Hematopoietic multipotent progenitor cell treated with erythropoietin and hydrocortisone succinate and interleukin-3 and kit ligand, for 8 days (in vitro differentiated cells): Measurements from ENCODE around the gene SHANK1.
"Not testable (repeated sequence)": the region's sequence is repeated elsewhere in the genome, so short reads cannot be mapped to it uniquely, and the experiment has no call there.

Experiments used
- DNase-seq: peaks from one replicate; pipeline ENCODE4 v3.0.0-alpha.2; 2015

Gene SHANK1

GRCh38 chr19:50632151-50632835, 87.3 kb downstream of the SHANK1 start:
- no peak for DNase-seq

GRCh38 chr19:50629801-50630200, 89.8 kb downstream of the SHANK1 start:
- no peak for DNase-seq

DNA sequence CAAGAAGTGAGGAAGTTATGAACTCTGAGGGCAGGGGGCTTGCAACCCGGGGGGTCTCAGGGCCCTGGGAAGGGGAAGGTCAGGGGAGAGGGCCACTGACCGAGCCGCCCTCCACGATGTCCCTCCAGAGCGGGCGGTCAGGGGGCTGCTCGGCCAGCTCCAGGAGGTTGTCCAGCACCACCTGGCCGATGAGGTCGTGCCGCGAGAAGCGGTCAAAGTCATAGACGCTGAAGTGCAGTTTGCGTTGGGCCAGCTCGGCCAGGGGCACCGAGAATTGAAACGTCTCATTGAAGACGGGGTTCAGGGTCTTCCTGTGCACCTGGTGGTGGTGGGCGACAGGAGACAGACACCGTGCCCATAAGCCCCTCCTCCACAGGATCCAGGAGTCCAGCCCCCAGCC, 90.4 kb downstream of the SHANK1 start:
- no peak for DNase-seq

GRCh38 chr19:50628551-50628950, 91.1 kb downstream of the SHANK1 start:
- DNase-seq: no peak

DNA sequence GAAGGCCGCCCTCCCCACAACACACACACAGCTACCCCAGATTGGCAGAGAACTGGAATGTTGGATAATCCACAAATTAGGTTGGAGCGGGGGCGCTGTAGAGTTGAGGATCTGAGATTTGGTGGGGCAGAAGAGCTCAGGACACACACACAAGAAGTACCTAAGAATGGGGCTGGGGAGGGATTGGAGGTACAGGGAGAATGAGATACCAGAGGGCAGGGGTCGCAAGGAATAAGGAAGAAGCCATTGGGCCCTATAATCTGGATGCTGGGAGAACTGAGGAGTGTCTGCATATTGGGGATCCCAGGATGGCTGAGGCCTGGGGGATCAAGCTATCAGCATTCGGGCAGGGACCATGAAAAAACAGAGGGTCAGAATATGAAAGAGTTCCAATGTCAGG, 91.5 kb downstream of the SHANK1 start:
- DNase-seq: no peak

DNA sequence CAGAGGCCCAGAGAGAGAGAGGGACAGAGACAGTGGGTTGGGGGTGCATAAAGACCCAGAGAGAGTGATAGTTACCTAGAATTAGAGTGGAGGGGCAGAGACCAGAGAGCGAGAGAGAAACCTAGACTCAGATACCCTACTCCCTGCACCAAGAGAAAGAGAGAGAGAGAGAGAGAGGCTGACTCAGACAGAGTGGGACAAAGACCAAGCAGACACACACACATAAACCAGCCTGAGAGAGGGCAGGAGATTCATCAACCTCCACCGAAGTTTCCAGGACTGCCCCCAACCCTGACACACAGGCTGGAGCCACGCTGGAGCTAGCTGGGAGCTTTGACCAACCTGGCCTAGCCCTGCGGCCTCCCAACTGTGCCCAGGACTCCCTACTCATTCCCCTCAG, 92.8 kb downstream of the SHANK1 start:
- no peak for DNase-seq

- no peak for DNase-seq
These were observed 93.6 kb downstream of the SHANK1 start for GRCh38 chr19:50626011-50626410.

- no peak for DNase-seq
These were observed 94.5 kb downstream of the SHANK1 start for GRCh38 chr19:50624949-50625600.

- not testable (repeated sequence) for DNase-seq
These were observed 99.2 kb downstream of the SHANK1 start for GRCh38 chr19:50620394-50620906.

GRCh38 chr19:50619184-50619583, 100.4 kb downstream of the SHANK1 start:
- DNase-seq: not testable (repeated sequence)

- not testable (repeated sequence) for DNase-seq
These were observed 101.2 kb downstream of the SHANK1 start for GRCh38 chr19:50618379-50618778.

DNA sequence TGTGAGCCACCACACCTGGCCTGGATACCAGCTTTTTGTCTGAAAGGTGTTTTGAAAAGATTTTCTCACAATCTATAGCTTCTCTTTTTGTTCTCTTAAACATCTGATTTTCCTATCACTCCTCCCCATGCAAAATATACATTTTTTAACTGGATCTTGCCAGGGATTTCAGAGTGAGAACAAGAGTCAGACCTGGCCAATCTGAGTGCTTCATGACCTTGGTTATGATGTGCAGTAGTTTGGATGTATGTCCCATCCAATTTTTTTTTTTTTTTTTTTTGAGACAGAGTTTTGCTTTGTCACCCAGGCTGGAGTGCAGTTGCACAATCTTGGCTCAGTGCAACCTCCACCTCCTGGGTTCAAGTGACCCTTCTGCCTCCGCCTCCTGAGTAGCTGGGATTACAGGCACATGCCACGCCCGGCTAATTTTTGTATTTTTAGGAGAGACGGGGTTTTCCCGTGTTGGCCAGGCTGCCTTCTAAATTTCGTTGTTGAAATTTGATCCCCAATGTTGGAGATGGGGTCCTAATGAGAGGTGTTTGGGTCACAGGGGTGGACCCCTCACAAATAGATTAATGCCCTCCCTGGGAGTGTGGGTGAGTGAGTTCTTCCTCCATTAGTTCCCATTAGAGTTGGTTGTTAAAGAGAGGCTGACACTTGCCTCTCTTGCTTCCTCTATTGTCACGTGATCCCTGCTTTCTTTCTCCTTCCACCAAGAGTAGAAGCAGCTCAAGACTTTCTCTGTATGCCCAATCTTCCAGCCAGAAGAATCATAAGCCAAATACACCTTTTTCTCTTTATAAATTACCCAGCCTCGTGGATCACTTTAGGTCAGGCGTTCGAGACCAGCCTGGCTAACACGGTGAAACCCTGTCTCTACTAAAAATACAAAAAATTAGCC, 106.8 kb downstream of the SHANK1 start:
- DNase-seq: not testable (repeated sequence)
